Hepatocyte (in vitro differentiated cells): ENCODE results near the gene PRDM16.

Experiments
- EZH2 ChIP-seq: fragments of 200-600 bp; sonication (generic); IDR thresholded peaks from 2 replicates; pipeline ENCODE4 v1.6.1; 2016; ENCODE audit warnings: antibody characterized with exemption, mild to moderate bottlenecking, borderline replicate concordance
- TF ChIP-seq, protein P1 (sequence below): fragments of 200-600 bp; sonication (generic); IDR thresholded peaks from 2 replicates; pipeline ENCODE4 v1.5.1; 2016; ENCODE audit warnings: antibody characterized with exemption, mild to moderate bottlenecking; ENCODE audit not compliant: poor library complexity

- TF ChIP-seq, protein P1, sequence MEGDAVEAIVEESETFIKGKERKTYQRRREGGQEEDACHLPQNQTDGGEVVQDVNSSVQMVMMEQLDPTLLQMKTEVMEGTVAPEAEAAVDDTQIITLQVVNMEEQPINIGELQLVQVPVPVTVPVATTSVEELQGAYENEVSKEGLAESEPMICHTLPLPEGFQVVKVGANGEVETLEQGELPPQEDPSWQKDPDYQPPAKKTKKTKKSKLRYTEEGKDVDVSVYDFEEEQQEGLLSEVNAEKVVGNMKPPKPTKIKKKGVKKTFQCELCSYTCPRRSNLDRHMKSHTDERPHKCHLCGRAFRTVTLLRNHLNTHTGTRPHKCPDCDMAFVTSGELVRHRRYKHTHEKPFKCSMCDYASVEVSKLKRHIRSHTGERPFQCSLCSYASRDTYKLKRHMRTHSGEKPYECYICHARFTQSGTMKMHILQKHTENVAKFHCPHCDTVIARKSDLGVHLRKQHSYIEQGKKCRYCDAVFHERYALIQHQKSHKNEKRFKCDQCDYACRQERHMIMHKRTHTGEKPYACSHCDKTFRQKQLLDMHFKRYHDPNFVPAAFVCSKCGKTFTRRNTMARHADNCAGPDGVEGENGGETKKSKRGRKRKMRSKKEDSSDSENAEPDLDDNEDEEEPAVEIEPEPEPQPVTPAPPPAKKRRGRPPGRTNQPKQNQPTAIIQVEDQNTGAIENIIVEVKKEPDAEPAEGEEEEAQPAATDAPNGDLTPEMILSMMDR = no peak
- TF ChIP-seq EZH2 = no peak
Observed at GRCh38 chr1:3054474-3054873, 14.5 kb upstream of the PRDM16 start.
